Left ventricle myocardium inferior (tissue), 1 donor: Measurements from ENCODE around the gene OSBPL3. TPM values are rescaled to one million over a fixed set of nuclear protein-coding genes. Genes with fewer than 3 reads are reported as not detected.

Source experiments
- DNase-seq: peaks from one replicate; pipeline ENCODE4 v3.0.0-alpha.2; 2020
- H3K27ac ChIP-seq: fragments of 200-600 bp; replicated peaks from 2 replicates; pipeline ENCODE4 v1.8.0; 2021
- H3K27me3 ChIP-seq: fragments of 200-600 bp; 2 replicates; pipeline ENCODE4 v1.8.0; 2021; ENCODE audit warnings: low read depth
- H3K36me3 ChIP-seq: fragments of 200-600 bp; 2 replicates; pipeline ENCODE4 v1.8.0; 2021
- H3K4me1 ChIP-seq: fragments of 200-600 bp; 2 replicates; pipeline ENCODE4 v1.8.0; 2021
- H3K4me3 ChIP-seq: fragments of 200-600 bp; 2 replicates; pipeline ENCODE4 v1.8.0; 2021; ENCODE audit warnings: mild to moderate bottlenecking, moderate library complexity
- H3K9me3 ChIP-seq: fragments of 200-600 bp; replicated peaks from 2 replicates; pipeline ENCODE4 v1.8.0; 2021
- CTCF ChIP-seq: fragments of 200-600 bp; IDR thresholded peaks from 2 replicates; pipeline ENCODE4 v1.8.0; 2021; ENCODE audit warnings: antibody characterized with exemption, mild to moderate bottlenecking, borderline replicate concordance
- intact Hi-C: fragments of 100-400 bp; cut with micrococcal nuclease; formaldehyde crosslinking; loops from one replicate; pipeline ENCODE4 v1.11.0; 2022
- total RNA-seq: library from RNA; stranded (reverse); fragmentation: NEBNext Ultra II Directional; extraction: Animal tissue kit (Norgen Biotek cat#: 25700); gene quantifications from one replicate; pipeline ENCODE4 v1.2.1, GENCODE V29; 2021
- donor health status: DM: no; HTN: yes; CAD: no; lungs with severe emphysema.

The OSBPL3 gene
- total RNA-seq, 1 donor from 2014 or later: 4.3 TPM

GRCh38 chr7:24926623-24927524 is 53.1 kb downstream of the OSBPL3 start:
- DNase-seq: no peak
- Histone ChIP-seq H3K9me3 (no peaks in the 10 kb centered on the region), H3K27me3 (no peaks in the 10 kb centered on the region), H3K4me1 (peaks cover 34% of the 10 kb centered on the region), H3K27ac (peak overlapping the region; percentile 25), H3K36me3 (no peaks in the 10 kb centered on the region), H3K4me3 (no peak overlapping the region)
- TF ChIP-seq CTCF: no peak
- intact Hi-C loops: no loop called here

- Histone ChIP-seq H3K4me1 (peaks cover 42% of the 10 kb centered on the region), H3K27ac (peak overlapping the region; percentile 68), H3K27me3 (no peaks in the 10 kb centered on the region), H3K4me3 (no peak overlapping the region), H3K9me3 (no peaks in the 10 kb centered on the region), H3K36me3 (no peaks in the 10 kb centered on the region)
- DNase-seq: no peak
- no peak for TF ChIP-seq CTCF
- intact Hi-C loops: no loop called here
Observed at GRCh38 chr7:24924375-24924774, 55.6 kb downstream of the OSBPL3 start.

- peak overlapping the region; percentile 68 for H3K27ac ChIP-seq
- no peaks in the 10 kb centered on the region for H3K27me3 ChIP-seq
- DNase-seq: no peak
- H3K4me1 ChIP-seq: peaks cover 42% of the 10 kb centered on the region
- H3K4me3 ChIP-seq: no peak overlapping the region
- H3K36me3 ChIP-seq: no peaks in the 10 kb centered on the region
- H3K9me3 ChIP-seq: no peaks in the 10 kb centered on the region
- TF ChIP-seq CTCF: no peak
- intact Hi-C loops: no loop called here
Observed at GRCh38 chr7:24923172-24923865, 56.7 kb downstream of the OSBPL3 start.

GRCh38 chr7:24922099-24922773 is 57.7 kb downstream of the OSBPL3 start:
- no peak for DNase-seq
- H3K9me3 ChIP-seq: no peaks in the 10 kb centered on the region
- intact Hi-C loops: no loop called here
- peaks cover 42% of the 10 kb centered on the region for H3K4me1 ChIP-seq
- H3K27me3 ChIP-seq: no peaks in the 10 kb centered on the region
- peak overlapping the region; percentile 68 for H3K27ac ChIP-seq
- H3K4me3 ChIP-seq: no peak overlapping the region
- no peak for TF ChIP-seq CTCF
- H3K36me3 ChIP-seq: no peaks in the 10 kb centered on the region

- no peak for TF ChIP-seq CTCF
- H3K4me3 ChIP-seq: no peak overlapping the region
- intact Hi-C loops: no loop called here
- peaks cover 39% of the 10 kb centered on the region for H3K4me1 ChIP-seq
- H3K9me3 ChIP-seq: no peaks in the 10 kb centered on the region
- H3K27ac ChIP-seq: peak overlapping the region; percentile 68
- no peak for DNase-seq
- no peaks in the 10 kb centered on the region for H3K27me3 ChIP-seq
- H3K36me3 ChIP-seq: no peaks in the 10 kb centered on the region
Observed at GRCh38 chr7:24921362-24921679, 58.7 kb downstream of the OSBPL3 start.
